ENCODE results near the gene RUNX3.

The RUNX3 gene

GRCh38 chr1:24927988-24928688, 1.9 kb downstream of the RUNX3 start:
- DNase-seq = no peak

GRCh38 chr1:24927473-24927872, 2.6 kb downstream of the RUNX3 start:
- DNase-seq = no peak

- DNase-seq = no peak
Observed at GRCh38 chr1:24926563-24927249, 3.4 kb downstream of the RUNX3 start.

GRCh38 chr1:24925963-24926362, 4.1 kb downstream of the RUNX3 start:
- no peak for DNase-seq

- no peak for DNase-seq
Observed at GRCh38 chr1:24925082-24925779, 4.8 kb downstream of the RUNX3 start.

- no peak for DNase-seq
Observed at GRCh38 chr1:24923485-24924113, 6.5 kb downstream of the RUNX3 start.

GRCh38 chr1:24921938-24922662, 8.0 kb downstream of the RUNX3 start:
- DNase-seq = no peak

- no peak for DNase-seq
Observed at GRCh38 chr1:24921412-24921811, 8.7 kb downstream of the RUNX3 start.

GRCh38 chr1:24920533-24920925, 9.5 kb downstream of the RUNX3 start:
- DNase-seq = no peak

GRCh38 chr1:24919791-24920532, 10.1 kb downstream of the RUNX3 start:
- no peak for DNase-seq

GRCh38 chr1:24918995-24919605, 11.0 kb downstream of the RUNX3 start:
- no peak for DNase-seq

GRCh38 chr1:24918370-24918769, 11.7 kb downstream of the RUNX3 start:
- DNase-seq = no peak

GRCh38 chr1:24917327-24918074, 12.6 kb downstream of the RUNX3 start:
- no peak for DNase-seq

GRCh38 chr1:24915816-24916602, 14.1 kb downstream of the RUNX3 start:
- no peak for DNase-seq

- no peak for DNase-seq
Observed at GRCh38 chr1:24914226-24915069, 15.6 kb downstream of the RUNX3 start.

- no peak for DNase-seq
Observed at GRCh38 chr1:24913616-24914225, 16.4 kb downstream of the RUNX3 start.

- no peak for DNase-seq
Observed at GRCh38 chr1:24913274-24913604, 16.8 kb downstream of the RUNX3 start.

- DNase-seq = no peak
Observed at GRCh38 chr1:24912376-24913273, 17.5 kb downstream of the RUNX3 start.
